ENCODE results near the gene HHLA2.

Gene HHLA2

DNA sequence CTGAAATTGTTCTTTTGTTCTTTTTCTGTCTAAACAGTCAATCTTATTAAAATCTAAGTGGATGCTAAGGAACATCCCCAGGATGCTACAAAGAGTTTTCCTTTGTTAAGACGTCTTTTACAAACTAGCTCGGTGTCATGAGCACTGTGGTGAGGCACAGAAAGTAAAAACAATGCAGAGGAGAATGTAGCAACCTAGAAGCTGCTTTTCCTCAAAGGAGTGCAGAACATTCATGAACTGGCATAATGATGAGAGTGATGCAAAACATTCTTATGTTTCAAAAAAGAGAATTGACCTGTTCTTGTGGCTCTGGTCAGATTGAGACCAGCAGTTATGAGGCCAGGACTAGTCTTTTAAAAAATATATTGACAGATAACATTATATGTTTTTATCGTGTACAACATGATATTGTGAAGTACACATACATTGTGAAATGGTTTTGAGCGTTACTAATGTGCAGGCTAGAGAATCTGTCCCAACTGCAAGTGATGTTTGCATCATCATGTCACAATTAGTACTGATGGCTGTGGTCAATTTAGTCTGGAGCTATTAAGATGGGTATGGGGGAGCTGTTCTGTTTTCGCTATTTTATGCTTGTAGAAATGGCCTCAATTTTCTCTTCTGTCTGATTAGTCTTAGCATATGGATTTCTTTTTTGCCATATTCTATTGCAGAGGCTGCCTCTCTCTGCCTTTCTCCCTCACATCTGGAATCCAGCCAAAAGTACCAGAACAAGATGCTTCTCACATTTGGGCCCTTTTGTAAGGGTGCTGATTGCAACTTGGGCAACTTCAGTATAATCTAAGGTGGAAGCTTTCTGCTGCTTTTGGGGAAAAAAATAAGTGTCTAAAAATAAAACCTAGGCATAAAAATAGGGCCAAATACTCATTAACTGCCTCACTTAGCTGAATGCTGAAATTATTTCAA lies 50.2 kb downstream of the HHLA2 start:
- H3K4me3 ChIP-seq (replicated peaks in 1 of 2; ENCODE audit: low read depth in 2 of 2, low read length in 2 of 2): no peak overlapping the region
- peak in 1 of 2 donors; percentile 19 for DNase-seq (ENCODE audit: low read depth in 2 of 2)
- TF ChIP-seq, protein P1, sequence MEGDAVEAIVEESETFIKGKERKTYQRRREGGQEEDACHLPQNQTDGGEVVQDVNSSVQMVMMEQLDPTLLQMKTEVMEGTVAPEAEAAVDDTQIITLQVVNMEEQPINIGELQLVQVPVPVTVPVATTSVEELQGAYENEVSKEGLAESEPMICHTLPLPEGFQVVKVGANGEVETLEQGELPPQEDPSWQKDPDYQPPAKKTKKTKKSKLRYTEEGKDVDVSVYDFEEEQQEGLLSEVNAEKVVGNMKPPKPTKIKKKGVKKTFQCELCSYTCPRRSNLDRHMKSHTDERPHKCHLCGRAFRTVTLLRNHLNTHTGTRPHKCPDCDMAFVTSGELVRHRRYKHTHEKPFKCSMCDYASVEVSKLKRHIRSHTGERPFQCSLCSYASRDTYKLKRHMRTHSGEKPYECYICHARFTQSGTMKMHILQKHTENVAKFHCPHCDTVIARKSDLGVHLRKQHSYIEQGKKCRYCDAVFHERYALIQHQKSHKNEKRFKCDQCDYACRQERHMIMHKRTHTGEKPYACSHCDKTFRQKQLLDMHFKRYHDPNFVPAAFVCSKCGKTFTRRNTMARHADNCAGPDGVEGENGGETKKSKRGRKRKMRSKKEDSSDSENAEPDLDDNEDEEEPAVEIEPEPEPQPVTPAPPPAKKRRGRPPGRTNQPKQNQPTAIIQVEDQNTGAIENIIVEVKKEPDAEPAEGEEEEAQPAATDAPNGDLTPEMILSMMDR (IDR thresholded peaks at IDR 0.05; ENCODE audit: low read depth, low read length): no peak

DNA sequence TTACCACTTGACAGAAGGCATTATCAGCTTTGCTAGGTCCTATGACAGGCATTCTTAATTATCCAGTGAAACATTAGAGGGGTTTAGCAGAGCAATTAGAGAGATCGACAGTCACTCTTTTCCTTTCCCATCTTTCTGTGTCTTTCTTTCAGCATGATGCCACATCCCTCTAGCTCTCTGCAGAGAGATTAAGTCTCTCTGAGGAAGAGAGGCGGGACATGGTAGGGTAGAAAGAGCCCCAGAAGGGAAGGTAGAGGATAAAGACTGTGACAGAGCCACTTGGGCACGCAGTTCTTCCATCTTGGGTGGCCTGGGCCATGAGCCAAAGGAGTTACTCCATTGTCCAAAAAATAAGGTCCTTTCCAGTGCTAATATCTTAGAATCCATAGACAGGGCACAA lies 55.8 kb downstream of the HHLA2 start:
- TF ChIP-seq, protein P1 (IDR thresholded peaks at IDR 0.05; ENCODE audit: low read depth, low read length): no peak

DNA sequence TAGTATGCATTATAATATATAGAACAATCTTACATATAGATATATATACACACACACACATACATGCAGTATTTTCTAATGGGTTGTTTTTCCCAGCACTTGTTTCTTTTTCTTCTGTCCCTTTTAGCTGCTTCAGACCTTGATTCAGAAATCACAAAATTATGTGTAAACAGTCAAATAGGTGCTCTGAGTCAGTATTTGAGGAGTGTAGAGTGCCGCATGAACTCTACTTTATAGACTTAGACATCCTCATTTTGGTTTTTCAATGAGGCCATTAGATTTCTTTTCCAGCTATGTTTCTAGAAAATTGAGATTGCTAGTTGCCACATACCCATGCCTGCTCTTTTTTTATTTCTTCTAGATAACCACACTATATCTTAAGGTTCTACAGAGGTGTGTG lies 58.2 kb downstream of the HHLA2 start:
- no peak overlapping the region for H3K4me3 ChIP-seq (replicated peaks in 1 of 2; ENCODE audit: low read depth in 2 of 2, low read length in 2 of 2)
- no peak for DNase-seq (ENCODE audit: low read depth in 2 of 2)
- TF ChIP-seq, protein P1 (IDR thresholded peaks at IDR 0.05; ENCODE audit: low read depth, low read length): no peak

More for the DNA sequence above, 55.8 kb downstream of the HHLA2 start:
- no peak overlapping the region for H3K4me3 ChIP-seq (replicated peaks in 1 of 2; ENCODE audit: low read depth in 2 of 2, low read length in 2 of 2)
- DNase-seq (ENCODE audit: low read depth in 2 of 2): no peak

DNA sequence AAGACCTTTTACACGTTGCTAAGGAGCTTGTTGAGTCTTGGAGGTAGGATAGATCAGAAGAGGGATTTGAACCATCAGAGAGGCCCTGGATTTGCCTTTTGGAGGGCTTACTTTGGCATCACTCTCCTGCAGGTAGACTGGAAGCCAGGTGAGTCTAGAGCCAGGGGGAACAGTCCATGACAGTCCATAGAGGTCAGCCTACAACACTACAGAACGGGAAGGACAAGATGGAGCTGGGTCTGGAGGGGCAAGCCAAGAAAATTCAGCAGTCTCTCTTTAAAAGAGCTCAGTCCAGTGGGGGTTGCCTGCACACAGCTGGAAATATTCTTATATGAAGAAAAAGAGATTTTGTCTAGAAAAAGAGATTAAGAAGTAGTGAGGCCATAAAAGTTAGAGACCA lies 60.7 kb downstream of the HHLA2 start:
- no peak overlapping the region for H3K4me3 ChIP-seq (replicated peaks in 1 of 2; ENCODE audit: low read depth in 2 of 2, low read length in 2 of 2)
- DNase-seq (ENCODE audit: low read depth in 2 of 2): no peak
- TF ChIP-seq, protein P1 (IDR thresholded peaks at IDR 0.05; ENCODE audit: low read depth, low read length): no peak

DNA sequence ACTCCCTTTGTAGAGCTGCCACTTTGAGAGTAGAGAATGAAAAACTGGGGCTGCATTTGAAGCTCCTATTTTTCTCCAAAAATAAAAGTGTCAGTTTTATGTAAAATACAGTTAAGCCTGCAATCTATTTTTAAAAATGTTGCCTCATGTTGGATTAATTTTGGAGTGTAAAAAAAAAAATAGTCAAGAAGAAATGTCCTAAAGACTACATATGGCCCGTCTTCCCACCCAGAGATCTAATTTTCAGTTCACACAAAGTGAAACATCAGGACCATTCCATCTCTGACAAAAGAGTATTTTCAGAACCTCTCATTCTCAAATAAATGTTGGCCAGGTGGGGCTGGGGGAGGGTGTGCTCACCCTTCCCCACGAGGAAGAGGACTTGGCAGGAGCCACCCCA lies 62.7 kb downstream of the HHLA2 start:
- DNase-seq (ENCODE audit: low read depth in 2 of 2): no peak
- TF ChIP-seq, protein P1 (IDR thresholded peaks at IDR 0.05; ENCODE audit: low read depth, low read length): no peak
- no peak overlapping the region for H3K4me3 ChIP-seq (replicated peaks in 1 of 2; ENCODE audit: low read depth in 2 of 2, low read length in 2 of 2)

DNA sequence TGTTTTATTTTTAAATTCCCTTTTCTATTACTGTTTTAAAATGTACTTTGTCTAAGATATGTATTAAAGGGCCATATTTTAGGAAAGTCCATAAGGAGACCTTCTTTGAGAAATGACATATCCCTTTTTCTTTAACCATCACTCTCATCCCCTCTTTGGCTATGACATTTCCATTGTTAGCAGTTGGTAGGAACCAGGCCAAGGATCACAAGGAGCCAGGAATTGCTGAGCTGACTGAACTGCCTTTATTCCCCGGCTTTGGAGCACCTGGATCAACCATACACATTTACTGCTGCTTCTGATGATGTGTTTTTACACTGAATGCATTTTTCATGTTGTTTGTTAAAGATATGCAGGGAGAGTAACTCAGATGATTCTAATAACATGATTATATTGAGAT lies 79.7 kb downstream of the HHLA2 start:
- TF ChIP-seq, protein P1 (IDR thresholded peaks at IDR 0.05; ENCODE audit: low read depth, low read length): no peak
- no peak overlapping the region for H3K4me3 ChIP-seq (replicated peaks in 1 of 2; ENCODE audit: low read depth in 2 of 2, low read length in 2 of 2)
- no peak for DNase-seq (ENCODE audit: low read depth in 2 of 2)
